Embryonic facial prominence (tissue), 1 donor: ENCODE measurements around the gene POLR3H.

Experiments used
- DNase-seq: peaks from one replicate; pipeline ENCODE4 v3.0.0-alpha.2; 2016; ENCODE audit errors: extremely low spot score

POLR3H gene

DNA sequence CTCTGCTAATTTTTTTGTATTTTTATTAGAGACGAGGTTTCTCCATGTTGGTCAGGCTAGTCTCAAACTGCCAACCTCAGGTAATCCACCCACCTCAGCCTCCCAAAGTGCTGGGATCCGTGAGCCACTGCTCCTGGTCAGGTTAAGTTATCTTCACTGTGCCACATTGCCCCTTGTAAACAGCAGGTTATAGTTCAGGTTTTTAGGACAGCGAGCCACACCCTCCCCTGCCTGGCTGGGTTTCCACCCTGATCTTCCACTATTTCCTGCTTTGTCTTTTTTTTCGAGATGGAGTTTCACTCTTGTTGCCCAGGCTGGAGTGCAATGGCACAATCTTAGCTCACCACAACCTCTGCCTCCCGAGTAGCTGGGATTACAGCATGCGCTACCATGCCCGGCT, 59.2 kb downstream of the POLR3H start:
- DNase-seq: no peak

DNA sequence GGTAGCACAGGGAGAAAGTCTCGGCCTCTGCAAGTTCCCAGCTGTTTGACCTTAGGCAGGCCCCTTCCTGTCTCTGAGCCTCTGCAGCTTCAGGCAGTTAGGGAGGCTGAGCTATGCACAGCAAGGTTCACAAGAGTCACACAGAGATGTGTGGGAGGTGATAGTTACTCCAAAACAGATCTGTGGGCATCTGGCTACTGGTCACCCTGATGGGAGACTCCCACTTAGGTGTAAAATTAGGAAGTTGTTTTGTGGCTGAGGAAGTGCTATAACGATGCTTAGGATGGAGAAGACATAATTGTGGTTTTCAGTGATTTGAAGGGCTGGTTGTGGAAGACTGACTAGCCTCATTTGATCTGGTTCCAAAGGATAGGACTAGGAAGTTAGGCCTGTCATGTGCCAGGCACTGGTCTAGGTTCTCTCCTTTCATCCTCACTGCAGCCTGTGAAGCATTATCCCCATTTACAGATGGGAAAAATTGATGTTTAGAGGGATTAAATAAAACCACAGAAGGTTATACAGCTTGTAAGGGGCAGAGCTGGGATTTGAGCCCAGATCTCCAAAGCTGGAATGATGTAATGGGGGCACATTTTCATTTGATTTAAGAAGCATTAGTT, 61.8 kb downstream of the POLR3H start:
- DNase-seq: no peak

DNA sequence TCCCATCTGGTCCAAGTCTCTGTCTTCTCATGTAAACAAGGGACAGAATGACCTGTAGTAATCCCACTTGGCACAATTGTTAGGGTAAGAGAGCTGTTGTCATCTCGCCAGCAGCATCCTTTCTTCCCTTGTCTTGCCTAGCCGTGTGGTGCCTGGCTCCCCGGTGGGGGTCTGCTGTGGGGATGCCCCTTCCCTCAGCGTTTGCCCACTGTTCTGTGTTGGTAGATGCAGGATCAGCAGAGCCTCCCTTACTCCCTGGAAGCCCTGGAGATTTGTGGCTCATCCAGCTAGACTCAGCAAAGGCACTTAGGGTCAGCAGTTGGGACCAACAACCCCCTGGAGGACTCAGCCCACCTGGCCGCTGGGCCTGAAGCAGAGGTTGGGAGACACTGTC, 62.3 kb downstream of the POLR3H start:
- DNase-seq: no peak

DNA sequence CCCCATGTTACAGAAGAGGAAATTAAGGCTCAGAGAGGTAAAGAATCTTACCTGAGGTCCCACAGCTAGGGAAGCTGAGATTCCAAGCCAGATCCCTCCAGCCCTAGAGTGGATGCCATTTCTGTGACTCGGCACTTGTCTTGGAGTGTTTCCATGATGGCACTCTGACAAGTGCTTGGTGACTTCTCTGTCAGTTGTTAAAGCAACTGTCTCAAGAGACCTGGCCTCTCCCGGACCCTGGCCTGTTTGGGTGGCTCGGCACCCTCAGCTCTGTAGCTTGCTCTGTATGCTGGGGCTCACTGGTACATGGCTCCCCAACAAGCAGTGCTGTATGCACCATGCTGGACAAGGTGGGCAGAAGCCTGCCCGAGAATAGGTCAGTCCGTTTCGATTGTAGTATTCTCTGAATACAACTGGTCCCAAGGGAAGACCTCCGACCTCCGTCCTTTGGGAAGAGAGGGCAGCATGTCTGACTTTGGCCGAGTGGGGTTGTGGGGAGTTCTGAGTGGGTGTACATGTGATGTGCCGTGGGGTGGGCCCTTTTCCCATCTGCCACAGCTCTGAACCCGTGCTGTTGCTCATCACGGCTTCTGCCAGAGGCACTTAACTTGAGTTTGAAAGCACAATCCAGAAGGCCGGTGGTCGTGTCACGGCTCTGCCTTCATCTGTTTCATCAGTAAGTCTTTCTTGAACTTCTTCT, 63.0 kb downstream of the POLR3H start:
- DNase-seq: no peak

DNA sequence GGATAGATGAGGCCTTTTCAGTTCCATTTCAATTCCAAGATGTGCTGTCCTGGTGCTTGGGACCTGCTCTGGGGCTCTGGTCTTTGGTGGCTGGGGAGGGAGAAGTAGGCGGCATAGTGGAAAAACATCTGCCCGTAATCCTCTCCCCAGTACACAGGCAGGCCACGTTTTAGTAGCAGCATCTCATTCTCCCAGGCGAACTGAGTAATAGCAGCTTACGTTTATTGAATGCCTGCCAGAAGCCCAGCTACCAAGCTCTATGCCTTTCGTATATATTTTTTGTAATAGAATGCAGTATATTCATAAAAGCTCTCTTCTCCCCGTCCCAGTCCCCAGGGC, 63.9 kb downstream of the POLR3H start:
- DNase-seq: no peak

DNA sequence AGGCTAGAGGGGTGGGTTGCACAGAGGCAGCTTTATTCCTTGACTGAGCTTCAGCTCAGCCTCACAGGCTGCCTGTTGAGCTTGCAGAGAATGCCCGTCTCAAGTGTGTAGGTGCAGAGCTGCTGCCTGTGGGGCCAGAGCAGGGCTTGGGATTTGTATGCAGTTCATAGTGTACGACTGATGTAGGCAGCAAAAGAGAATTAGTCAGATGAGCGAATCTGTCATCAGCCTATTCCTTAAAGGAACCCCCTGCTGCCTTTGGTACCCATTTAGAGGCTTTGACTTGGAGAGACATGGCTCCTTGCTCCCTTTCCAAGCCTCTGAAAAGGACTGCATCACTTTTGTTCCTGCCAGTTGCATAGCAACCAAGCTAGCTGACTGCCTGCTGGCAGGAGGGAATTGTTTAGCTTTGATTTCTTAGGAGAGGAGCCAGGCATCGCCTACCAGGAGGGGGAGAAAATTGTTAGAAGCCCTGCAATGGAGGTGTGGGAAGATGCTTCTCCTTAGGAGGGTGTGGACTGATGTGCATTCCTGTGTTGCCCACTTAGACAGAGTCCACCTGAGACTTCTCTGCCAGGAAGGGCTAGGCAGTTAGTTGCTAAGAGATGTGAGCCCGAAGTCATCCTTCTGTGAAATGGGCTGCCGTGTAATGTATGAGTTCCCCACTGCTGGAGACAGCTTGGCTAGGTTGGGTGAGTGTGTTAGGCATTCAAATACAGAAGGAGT, 64.4 kb downstream of the POLR3H start:
- no peak for DNase-seq

DNA sequence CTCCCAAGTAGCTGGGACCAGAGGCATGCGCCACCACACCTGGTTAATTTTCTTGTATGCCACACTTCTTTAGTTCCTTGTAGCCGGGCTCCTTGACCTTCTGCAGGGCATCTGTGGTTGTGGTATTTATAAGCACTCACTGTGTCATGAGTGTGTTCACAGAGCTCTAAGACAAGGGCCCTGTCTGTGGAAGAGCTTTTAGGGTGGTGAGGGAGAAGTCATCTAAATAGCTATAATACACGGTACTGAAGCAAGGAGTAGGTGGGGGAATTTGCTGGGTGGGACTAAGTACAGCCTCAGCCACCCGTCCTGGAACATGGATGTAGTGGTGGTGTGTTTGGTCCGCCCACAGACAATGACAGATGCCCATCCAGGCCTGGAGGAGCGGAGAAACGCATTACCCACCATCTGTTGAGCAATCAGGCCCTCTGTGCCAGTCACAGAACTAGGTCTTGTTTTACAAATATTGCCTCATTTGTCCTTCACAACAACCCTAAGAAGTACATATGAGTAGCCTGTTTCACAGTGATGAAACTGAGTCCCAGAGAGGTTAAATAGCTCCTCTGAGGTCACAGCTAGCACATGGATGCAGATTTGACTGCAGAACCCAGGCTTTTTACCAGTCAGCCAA, 65.3 kb downstream of the POLR3H start:
- DNase-seq: no peak

DNA sequence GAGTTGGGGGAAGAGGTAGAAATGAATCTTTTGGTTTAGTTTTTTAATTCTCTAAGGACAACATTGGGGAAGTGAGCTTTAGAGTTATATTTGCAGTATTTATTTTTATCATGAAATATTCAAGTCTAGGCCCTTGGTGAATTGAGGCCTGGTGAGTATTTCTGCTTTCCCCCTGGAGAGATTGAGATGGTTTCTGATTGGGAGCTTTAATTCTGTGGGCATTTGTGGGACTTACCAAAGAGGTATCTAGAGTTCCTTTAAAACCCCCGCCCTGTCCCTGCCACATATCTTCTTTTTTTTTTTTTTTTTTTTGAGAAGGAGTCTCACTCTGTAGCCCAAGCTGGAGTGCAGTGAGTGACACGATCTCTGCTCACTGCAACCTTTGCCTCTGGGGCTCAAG, 65.8 kb downstream of the POLR3H start:
- DNase-seq: no peak
